UCSD-AML1 (cell line): ENCODE results near the gene GMIP.

Experiments used
- DNase-seq: peaks from one replicate; lab custom pipeline; 2025; ENCODE audit not compliant: unreplicated experiment; lab: John Stamatoyannopoulos, UW

The GMIP gene

GRCh38 chr19:19636573-19637185 is 6.8 kb downstream of the GMIP start:
- DNase-seq = no peak

GRCh38 chr19:19635313-19635702 is 8.1 kb downstream of the GMIP start:
- no peak for DNase-seq

- DNase-seq = no peak
Measured at GRCh38 chr19:19634516-19635312, 8.7 kb downstream of the GMIP start.

- no peak for DNase-seq
Measured at GRCh38 chr19:19633711-19634515, 9.5 kb downstream of the GMIP start.

- DNase-seq = no peak
Measured at GRCh38 chr19:19632661-19633060, 10.8 kb downstream of the GMIP start.

- no peak for DNase-seq
Measured at GRCh38 chr19:19631346-19631745, 12.1 kb downstream of the GMIP start.

- DNase-seq = no peak
Measured at GRCh38 chr19:19630426-19630825, 13.0 kb downstream of the GMIP start.

- no peak for DNase-seq
Measured at GRCh38 chr19:19630062-19630414, 13.4 kb downstream of the GMIP start.

- DNase-seq = no peak
Measured at GRCh38 chr19:19628501-19629134, 14.8 kb downstream of the GMIP start.

- DNase-seq = no peak
Measured at GRCh38 chr19:19627621-19628500, 15.6 kb downstream of the GMIP start, which contains the start of gene LPAR2. Gene LPAR2 (minus strand): TSS chr19:19628220. CDS start chr19:19627275, 945 bp downstream.

- no peak for DNase-seq
Measured at GRCh38 chr19:19626516-19627472, 16.7 kb downstream of the GMIP start.

- DNase-seq = no peak
Measured at GRCh38 chr19:19624032-19624570, 19.4 kb downstream of the GMIP start.

- DNase-seq = no peak
Measured at GRCh38 chr19:19623383-19623782, 20.1 kb downstream of the GMIP start.

- DNase-seq = no peak
Measured at GRCh38 chr19:19619849-19620210, 23.6 kb downstream of the GMIP start.

- DNase-seq = no peak
Measured at GRCh38 chr19:19619181-19619848, 24.1 kb downstream of the GMIP start.

- peak; percentile 94 for DNase-seq
Measured at GRCh38 chr19:19618219-19619051, 25.0 kb downstream of the GMIP start, which contains the start of gene PBX4. Gene PBX4 (minus strand): TSS chr19:19618687. CDS start chr19:19618629, 58 bp downstream.

- DNase-seq = no peak
Measured at GRCh38 chr19:19615086-19615485, 28.4 kb downstream of the GMIP start.
